HG02763 (cell line): ENCODE data around the gene PPP1R7.
"Not testable (repeated sequence)": the region's sequence is repeated elsewhere in the genome, so short reads cannot be mapped to it uniquely, and the experiment has no call there.

Source experiments
- ATAC-seq: cut with Tn5 transposase; IDR thresholded peaks from one replicate; pipeline ENCODE4 v1.9.1; 2021; ENCODE audit warnings: mild to moderate bottlenecking, moderate library complexity; ENCODE audit not compliant: unreplicated experiment

The PPP1R7 gene

GRCh38 chr2:241190291-241190981 is 40.2 kb downstream of the PPP1R7 start:
- ATAC-seq = no peak

GRCh38 chr2:241191081-241191480 is 40.8 kb downstream of the PPP1R7 start:
- ATAC-seq = no peak

DNA sequence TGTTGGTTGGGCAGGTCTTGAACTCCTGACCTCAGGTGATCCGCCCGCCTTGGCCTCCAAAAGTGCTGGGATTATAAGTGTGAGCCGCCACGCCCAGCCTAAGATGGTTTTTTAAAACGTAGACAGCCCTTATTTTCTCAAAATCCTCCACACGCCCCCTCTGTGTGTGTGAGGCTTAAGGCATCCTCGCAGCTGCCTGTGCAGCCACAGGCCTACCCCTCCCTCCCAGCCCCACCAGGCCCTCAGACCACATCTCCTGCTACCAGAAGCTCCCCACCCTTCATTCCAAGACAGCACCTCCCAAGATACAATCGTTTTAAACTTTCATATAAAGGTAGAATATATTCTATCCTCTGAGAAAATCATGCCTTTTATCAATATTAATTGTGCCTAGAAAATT is 43.0 kb downstream of the PPP1R7 start:
- no peak for ATAC-seq

DNA sequence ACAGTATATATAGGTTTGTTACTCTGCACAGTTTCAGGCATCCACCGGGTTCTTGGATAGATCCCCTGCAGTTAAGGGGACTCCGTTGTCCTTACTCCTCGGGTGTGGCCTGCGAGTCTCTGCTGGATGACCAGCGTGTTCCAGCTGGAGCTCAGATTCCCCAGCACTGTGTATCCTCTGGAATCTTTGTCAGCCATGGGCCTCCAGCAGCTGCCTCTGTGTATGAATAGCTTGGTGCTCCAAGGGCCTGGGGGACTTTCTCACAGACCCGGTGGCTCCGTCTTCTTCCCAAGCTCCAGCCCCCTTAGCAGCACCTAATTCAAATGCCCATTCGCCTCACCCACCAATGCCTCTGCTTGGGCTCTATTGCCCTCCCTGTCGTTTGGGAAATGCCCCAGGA is 44.5 kb downstream of the PPP1R7 start:
- ATAC-seq = no peak

DNA sequence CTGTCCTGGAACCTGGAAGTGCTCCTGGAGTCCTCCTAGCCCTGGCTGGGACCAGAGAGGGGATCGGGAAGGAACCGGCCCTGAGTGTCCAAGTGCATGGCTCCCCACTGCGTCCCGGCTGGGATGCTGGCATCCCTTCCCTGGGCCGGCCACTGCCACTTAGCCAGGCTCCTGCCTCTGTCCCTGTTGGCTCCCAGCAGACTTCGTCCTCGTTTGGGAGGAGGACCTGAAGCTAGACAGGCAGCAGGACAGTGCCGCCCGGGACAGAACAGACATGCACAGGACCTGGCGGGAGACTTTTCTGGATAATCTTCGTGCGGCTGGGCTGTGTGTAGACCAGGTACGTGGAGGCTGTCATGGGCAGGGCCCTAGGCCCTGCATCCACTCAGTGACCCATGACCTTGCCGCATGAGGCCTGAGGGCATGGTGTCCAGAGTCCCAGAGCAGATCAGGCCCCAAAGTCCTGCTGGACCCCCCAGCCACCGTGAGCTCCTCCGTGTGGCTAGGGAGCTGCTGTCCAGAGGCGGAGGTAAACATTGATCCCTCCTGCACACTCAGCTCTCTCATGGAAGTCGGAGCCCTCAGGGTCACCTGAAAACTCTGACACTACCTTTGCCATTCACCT is 45.4 kb downstream of the PPP1R7 start:
- no peak for ATAC-seq

DNA sequence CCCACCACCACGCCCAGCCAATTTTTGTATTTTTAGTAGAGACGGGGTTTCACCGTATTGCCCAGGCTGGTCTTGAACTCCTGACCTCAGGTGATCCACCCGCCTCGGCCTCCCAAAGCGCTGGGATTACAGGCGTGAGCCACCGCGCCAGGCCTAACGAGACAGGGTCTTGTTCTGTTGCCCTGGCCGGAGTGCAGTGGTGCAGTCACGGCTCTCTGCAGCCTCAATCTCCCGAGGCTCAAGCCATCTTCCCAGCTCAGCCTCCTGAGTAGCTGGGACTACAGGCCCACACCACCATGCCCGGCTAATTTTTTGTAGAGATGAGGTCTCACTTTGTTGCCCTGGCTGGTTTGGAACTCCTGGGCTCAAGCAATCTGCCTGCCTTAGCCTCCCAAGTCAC is 47.0 kb downstream of the PPP1R7 start:
- ATAC-seq = not testable (repeated sequence)

DNA sequence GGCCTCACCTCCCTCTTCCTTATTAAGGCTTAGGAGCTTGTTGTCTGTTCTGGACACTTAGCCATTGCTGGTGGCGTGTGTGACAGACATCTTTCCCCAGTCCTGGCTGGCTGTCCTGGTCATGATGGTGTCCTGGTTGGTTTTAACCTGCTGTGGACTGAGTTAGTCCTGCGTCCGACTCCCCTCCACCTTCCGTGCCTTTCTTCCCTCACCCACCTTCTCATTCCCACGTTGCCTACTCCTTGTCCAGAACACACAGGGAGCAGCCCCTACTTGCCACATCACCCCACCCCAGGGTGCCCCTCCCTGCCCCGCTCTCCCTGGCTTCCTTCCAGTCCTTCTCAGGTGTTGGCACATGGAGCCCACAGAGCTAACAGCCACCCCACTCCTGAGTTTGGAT is 47.7 kb downstream of the PPP1R7 start:
- ATAC-seq = no peak

GRCh38 chr2:241198381-241199279 is 48.4 kb downstream of the PPP1R7 start:
- ATAC-seq = no peak

- no peak for ATAC-seq
Measured at GRCh38 chr2:241199286-241199685, 49.0 kb downstream of the PPP1R7 start.

DNA sequence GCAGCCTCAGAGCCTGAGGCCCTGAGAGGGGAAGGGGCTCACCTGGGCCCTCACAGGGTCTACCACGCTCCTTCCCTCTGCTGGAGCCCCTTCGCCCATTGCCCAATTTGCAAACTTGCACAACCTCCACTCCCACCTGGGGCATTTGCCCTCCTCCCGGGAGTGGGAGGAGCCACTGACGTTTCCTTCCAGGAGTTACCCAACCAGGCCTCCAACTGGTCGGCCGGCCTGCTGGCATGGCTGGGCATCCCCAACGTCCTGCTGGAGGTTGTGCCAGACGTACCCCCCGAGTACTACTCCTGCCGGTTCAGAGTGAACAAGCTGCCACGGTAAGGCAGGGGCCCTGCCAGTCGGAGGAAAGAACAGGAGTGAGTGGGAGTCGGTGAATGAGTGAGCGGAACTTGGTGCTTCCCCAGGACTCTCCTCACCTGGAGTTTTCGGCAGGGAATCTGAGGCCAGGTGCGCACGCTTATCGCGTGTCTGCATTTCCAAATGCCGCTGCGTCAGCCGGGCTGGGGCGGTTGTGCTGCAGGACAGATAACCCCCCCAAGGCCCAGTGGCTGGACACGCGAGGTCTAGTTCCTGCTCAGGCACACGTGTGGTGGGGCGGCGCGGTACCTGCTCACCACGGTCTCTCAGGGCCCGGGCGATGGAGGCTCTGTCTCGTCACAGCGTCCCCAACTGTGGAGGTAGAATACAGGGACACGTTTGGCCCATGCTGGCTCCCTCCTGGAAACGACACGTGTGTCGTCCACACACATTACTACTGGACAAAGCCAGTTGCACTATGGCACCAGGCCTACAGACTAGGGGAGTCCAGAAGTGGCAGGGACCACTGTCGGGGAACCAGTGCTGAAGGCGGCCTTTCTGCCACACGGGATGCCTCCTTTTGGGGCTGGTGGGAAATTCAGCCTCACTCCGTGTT is 49.9 kb downstream of the PPP1R7 start:
- ATAC-seq = no peak

DNA sequence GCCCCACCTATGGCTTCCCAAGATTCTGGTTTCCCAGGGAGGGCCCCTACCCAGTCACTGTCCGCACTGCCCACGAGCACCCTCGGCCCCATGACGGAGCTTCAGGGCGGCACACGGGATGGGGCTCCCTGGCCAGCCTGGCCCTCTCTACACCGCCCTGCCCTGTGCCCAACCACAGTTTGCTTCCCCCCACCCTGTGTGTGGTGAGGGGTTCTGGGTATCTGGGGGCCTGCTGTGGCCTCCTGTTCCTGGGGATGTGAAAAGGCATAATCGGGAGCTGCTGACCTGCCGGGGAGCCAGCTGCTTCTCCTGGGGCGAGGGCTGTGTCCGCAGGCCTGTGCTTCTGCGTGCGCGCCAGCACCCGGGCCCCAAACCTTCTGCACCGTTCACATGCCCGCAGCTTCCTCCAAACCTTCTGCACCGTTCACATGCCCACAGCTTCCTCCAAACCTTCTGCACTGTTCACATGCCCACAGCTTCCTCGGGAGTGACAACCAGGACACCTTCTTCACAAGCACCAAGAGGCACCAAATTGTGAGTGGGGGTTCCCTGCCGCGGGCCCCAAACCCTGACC is 50.6 kb downstream of the PPP1R7 start:
- no peak for ATAC-seq

- no peak for ATAC-seq
Measured at GRCh38 chr2:241201445-241202267, 51.4 kb downstream of the PPP1R7 start.

DNA sequence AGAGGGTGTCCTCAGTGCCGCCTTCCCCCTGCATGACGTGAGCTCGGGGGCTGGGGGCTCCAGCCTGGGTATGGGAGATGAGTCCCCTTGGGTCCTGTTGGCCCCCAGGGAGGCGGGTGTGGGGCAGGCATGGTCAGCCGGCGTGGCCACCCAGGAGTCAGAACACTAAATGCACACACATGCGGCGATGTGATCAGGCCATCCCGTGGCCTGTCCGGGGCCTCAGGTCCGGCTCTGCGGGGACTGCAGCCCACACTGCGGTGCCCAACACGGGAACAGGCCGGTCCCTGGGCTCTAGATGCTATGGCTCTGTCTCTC is 52.0 kb downstream of the PPP1R7 start:
- no peak for ATAC-seq

DNA sequence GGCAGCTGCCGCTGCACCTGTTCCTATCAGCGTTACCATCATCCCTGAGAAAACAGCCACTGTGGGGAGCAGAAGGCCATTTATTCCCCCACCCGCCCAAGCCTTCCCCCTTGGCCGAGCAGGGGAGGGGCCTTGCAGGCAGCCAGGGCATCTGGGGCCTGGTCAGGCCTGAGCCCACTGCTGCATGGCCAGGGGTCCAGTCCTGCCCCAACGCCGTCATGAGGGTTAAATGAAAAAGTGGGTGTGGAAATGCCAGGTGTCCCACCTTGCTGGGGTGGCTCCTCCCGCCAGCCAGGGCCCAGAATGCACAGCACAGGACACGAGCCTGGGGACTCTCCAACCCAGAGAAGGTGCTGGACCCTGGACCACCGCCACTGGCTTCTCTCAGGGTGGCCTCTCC is 52.4 kb downstream of the PPP1R7 start:
- no peak for ATAC-seq

DNA sequence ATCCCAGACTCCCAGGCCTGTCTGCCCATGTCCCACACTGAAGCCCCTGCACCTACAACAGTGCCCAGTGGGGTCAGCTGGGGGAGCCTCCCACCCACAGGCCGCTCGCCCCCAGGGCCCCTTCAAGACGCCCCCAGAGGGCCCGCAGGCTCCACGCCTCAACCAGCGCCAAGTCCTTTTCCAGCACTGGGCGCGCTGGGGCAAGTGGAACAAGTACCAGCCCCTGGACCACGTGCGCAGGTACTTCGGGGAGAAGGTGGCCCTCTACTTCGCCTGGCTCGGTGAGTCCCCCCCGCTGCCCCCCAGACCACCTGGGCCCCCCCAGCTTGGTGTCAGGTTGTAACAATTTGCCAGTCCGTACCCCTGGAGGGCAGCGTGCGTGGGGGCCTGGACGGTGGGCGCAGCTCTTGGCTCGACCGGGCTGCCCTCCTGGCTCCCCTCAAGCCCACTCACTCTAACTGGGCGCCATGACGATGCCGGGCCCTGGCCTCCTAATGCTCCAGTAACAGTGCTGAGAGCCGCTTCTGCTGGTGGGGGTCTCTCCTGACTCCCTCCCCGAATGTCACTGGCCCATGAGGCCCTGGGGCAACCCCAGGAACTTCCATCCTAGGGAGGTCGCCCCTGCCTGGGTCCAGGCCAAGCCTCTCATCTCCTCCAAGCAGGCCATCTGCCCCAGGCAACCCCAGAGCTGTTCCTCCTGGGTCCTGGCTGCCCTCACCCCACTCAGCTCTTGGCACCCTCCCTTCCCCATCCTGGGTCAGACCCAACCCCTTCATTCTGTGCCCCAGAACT is 53.1 kb downstream of the PPP1R7 start:
- ATAC-seq = no peak

DNA sequence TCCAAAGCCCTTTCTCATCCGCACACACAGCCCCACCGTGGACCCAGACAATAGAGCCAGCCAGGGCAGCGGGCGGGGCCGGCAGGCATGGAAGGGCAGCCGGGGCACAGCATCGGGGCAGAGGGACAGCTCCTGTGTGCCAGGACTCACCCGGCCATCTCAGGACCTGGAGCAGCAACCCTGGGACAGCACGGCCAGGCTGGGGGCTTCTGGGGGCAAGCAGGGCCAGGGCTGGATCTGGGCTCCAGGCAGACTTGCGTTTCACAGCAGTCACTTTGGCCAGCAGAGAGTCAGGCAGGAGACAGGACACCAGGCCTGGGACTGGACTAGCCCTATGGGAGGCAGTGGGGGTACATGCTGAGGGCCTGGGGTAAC is 53.7 kb downstream of the PPP1R7 start:
- no peak for ATAC-seq

GRCh38 chr2:241204490-241204889 is 54.2 kb downstream of the PPP1R7 start:
- no peak for ATAC-seq

DNA sequence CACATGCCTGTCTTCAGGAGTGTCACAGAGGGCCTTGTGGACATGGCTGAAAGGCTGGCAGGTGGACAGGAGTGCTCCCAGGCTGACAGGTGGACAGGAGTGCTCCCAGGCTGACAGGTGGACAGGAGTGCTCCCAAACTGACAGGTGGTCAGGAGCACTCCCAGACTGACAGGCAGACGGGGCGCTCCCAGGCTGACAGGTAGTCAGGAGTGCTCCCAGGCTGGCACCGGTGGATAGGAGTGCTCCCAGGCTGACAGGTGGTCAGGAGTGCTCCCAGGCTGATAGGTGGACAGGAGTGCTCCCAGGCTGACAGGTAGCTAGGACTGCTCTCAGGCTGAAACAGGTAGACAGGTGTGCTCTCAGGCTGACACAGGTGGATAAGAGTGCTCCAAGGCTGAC is 54.8 kb downstream of the PPP1R7 start:
- no peak for ATAC-seq

GRCh38 chr2:241207151-241207550 is 56.9 kb downstream of the PPP1R7 start:
- no peak for ATAC-seq
